Astrocyte of the cerebellum (primary cell): ENCODE results near the gene TRIM17.

ENCODE experiments used
- DNase-seq: peaks from one replicate; pipeline ENCODE4 v3.0.0-alpha.2; 2011; ENCODE audit warnings: low read depth
- H3K4me3 ChIP-seq: 2 replicates; pipeline ENCODE4 v1.5.1; 2011; ENCODE audit warnings: mild to moderate bottlenecking, low read depth, low read length, moderate library complexity
- in situ Hi-C: cut with HindIII; loops from 2 replicates; pipeline ENCODE4 v1.10.0; 2017; ENCODE audit warnings: low sequenced_read_pairs
- TF ChIP-seq, protein P1 (sequence below): IDR thresholded peaks from 2 replicates; pipeline ENCODE4 v1.5.1; 2012; ENCODE audit warnings: low read length, low read depth, moderate library complexity, mild to moderate bottlenecking; ENCODE audit errors: missing control alignments

Gene TRIM17

DNA sequence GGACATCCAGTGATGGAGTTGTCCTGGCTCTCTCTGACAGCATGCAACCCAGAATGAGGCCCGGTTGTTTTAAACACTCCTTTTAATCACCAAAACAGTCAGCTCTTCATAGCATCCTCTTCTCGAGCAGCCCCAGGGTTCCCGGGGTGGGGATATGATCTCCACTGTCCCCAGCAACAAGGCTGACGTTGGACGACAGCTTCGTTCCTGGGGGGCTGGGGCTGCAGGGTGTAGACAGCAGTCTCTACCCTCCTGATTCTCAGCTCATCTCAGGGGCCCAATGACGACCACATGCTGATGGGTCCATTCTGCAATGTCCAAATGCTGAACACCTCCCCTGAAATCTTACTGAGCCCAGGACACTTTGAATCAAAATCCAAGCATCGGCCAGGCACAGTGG, 37.0 kb downstream of the TRIM17 start:
- no peak for DNase-seq

DNA sequence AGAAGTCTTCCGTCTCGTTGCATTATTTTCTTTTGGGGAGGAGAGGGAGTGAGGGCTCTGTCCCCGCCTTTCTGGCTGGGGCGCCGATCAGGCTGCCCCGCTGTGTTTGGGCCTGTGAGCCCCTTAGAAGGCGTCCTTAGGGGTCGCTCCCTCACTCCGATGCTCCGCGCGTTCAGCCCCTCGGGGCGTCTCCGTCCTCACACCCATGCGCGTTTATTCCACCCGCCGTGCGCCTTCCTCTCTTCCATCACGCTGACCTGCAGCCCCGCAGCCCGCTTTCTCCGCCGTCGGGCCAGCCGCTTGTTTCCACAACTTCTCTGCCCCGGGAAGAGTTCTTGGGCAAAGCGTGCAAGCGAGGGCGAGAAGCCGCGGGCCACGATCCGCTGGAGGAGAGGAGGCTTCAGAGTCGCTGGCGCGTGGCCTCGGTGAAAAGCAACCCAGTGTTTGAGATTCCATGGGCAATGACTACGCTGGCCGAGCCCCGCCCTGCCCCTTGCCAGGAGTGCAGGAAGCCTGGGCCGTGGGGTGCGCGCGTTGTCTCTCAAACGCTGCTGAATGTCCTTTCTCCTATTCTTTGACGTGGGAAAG, 37.7 kb downstream of the TRIM17 start:
- in situ Hi-C loops = no loop called here
- DNase-seq = no peak
- peak overlapping the region; percentile 51 for H3K4me3 ChIP-seq
- TF ChIP-seq, protein P1, sequence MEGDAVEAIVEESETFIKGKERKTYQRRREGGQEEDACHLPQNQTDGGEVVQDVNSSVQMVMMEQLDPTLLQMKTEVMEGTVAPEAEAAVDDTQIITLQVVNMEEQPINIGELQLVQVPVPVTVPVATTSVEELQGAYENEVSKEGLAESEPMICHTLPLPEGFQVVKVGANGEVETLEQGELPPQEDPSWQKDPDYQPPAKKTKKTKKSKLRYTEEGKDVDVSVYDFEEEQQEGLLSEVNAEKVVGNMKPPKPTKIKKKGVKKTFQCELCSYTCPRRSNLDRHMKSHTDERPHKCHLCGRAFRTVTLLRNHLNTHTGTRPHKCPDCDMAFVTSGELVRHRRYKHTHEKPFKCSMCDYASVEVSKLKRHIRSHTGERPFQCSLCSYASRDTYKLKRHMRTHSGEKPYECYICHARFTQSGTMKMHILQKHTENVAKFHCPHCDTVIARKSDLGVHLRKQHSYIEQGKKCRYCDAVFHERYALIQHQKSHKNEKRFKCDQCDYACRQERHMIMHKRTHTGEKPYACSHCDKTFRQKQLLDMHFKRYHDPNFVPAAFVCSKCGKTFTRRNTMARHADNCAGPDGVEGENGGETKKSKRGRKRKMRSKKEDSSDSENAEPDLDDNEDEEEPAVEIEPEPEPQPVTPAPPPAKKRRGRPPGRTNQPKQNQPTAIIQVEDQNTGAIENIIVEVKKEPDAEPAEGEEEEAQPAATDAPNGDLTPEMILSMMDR = no peak

More for the DNA sequence above, 37.0 kb downstream of the TRIM17 start:
- TF ChIP-seq, protein P1 = no peak
- H3K4me3 ChIP-seq = no peak overlapping the region
- in situ Hi-C loops = no loop called here

DNA sequence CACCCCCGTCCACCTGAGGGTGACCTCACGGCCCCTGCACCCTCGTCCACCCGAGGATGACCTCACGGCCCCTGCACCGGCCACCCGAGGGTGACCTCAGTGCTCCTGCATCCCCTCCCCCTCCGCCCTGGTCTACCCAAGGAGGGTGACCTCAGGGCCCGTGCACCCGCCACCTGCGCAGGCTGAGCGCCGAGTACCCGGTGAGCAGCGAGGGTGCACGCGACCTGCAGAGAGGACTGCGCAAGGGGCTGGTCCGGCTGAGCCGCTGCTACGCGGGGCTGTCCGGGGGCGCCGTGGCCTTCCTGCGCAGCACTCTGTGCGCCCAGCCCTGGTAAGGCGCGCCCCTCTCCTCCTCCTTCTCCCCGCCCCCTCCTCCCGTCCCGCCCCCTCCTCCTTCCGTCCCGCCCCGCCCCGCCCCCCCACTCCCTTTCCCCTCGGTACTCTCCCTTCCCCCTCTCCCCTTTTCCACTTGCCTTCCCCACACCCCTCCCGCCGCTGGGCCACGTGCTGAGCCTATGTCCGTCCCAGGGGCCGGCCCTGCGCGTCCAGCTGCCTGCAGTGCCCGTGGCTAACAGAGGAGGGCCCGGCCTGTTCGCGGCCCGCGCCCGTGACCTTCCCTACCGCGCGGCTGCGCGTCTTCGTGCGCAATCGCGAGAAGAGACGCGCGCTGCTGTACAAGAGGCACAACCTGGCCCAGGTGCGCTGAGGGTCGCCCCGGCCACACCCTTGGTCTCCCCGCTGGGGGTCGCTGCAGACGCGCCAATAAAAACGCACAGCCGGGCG, 38.4 kb downstream of the TRIM17 start:
- peak; percentile 34 for DNase-seq
- in situ Hi-C loops = no loop called here
- TF ChIP-seq, protein P1 = peak; percentile 60
- peak overlapping the region; percentile 51 for H3K4me3 ChIP-seq

DNA sequence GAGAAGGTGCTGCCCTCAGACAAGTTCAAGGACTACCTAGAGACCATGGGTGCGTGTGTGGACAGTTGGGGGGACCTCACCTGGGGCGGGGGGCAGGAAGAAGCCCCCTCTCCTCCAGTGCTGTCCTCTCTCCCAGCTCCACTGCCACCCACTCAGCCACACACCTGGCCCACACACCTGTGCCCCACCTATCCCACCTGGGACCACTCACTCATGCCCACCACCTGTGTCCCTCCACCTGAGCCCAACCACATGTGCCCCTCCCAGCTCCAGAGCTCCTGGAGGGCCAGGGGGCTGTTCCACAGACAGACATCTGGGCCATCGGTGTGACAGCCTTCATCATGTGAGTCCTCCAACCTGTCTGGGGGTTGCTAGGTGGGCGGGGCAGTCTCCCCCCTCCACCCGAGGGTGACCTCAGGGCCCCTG, 39.0 kb downstream of the TRIM17 start:
- TF ChIP-seq, protein P1 = no peak
- peak overlapping the region; percentile 51 for H3K4me3 ChIP-seq
- in situ Hi-C loops = no loop called here

DNA sequence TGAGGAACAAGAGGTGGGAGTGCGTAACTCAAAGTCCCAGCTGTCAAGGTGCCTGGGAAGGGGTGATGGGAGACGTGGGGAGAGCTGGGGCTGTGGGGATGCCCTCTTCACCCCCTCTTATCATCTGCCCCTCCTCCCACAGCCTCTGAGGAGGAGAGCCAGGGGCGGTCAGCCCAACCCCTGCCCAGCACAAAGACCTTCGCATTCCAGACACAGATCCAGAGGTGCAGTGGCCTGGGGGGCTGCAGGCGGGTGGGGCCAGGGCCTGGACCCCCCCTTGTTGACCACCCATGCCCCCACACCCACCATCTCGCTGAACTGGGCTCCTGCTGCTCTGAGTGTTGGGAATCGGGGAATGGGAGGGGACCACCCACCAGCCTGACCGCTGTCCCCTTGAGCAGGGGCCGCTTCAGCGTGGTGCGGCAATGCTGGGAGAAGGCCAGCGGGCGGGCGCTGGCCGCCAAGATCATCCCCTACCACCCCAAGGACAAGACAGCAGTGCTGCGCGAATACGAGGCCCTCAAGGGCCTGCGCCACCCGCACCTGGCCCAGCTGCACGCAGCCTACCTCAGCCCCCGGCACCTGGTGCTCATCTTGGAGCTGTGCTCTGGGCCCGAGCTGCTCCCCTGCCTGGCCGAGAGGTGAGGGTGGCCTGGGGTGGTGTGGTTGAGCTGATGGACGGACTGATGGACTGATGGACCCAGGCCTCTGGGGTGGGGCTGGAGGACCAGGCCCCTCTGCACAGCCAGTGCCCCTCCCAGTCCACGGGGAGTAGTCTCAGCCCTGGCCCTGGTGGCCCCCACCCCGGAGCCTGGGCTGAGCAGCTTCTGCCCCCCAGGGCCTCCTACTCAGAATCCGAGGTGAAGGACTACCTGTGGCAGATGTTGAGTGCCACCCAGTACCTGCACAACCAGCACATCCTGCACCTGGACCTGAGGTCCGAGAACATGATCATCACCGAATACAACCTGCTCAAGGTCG, 39.7 kb downstream of the TRIM17 start:
- in situ Hi-C loops = no loop called here
- DNase-seq = no peak
- TF ChIP-seq, protein P1 = no peak
- H3K4me3 ChIP-seq = no peak overlapping the region

More for the DNA sequence above, 39.0 kb downstream of the TRIM17 start:
- no peak for DNase-seq

DNA sequence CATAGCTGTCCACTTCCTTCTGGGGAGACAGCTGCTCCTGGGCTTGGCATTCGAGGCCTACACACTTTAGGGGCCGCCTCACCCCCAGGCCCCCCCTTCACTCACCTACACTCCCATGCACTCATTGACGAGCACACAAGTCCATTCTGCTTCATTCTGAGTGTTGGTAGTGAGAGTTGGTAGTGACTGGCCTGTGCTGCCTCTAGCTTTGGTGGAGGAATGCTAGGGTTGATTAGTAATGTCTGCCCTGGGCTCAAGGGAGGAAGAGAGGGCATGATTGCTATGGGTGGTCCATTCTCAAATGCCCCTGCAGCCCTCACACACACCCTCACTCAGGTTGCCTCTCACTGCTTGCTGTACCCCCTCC, 40.4 kb downstream of the TRIM17 start:
- H3K4me3 ChIP-seq = no peak overlapping the region
- DNase-seq = no peak
- in situ Hi-C loops = no loop called here
- TF ChIP-seq, protein P1 = no peak
